GM12878 (cell line): ENCODE results near the gene SMARCE1. TPM values are rescaled to one million over a fixed set of nuclear protein-coding genes. Genes with fewer than 3 reads are reported as not detected.

Source experiments
- BHLHE40 ChIP-seq, 2 experiments: fragments of 450-650 bp in 1 of 2; IDR thresholded peaks; 2 replicates each; pipeline ENCODE4 v1.6.1; 2011 to 2017; ENCODE audit warnings: low read depth in 2 of 2, borderline replicate concordance in 1 of 2, improper control_type of control experiment in 1 of 2, low read length in 1 of 2, mild to moderate bottlenecking in 1 of 2
- CBFB ChIP-seq: IDR thresholded peaks from 2 replicates; pipeline ENCODE4 v1.6.1; 2016; ENCODE audit warnings: antibody characterized with exemption, low read depth
- CBX3 ChIP-seq: fragments of 200-600 bp; sonication (generic); IDR thresholded peaks from 2 replicates; pipeline ENCODE4 v1.6.1; 2016; ENCODE audit warnings: low read depth, borderline replicate concordance
- CBX5 ChIP-seq: sonication (generic); IDR thresholded peaks from 2 replicates; pipeline ENCODE4 v1.6.1; 2016; ENCODE audit warnings: low read depth, moderate library complexity, mild to moderate bottlenecking, inconsistent platforms
- CEBPB ChIP-seq, 2 experiments: fragments of 150-350 bp in 1 of 2; IDR thresholded peaks; 2 replicates each; pipeline ENCODE4 v1.6.1; 2012 to 2014; ENCODE audit warnings: low read depth in 2 of 2, low read length in 2 of 2, borderline replicate concordance in 1 of 2, inconsistent platforms in 1 of 2
- CREM ChIP-seq: IDR thresholded peaks from 2 replicates; pipeline ENCODE4 v1.6.1; 2014; ENCODE audit warnings: antibody characterized with exemption, low read depth
- CTCF ChIP-seq, 3 experiments: IDR thresholded peaks in 2 of 3; conservative IDR thresholded peaks in 1 of 3; 2 replicates each; pipeline ENCODE4 v1.5.1; 2011; ENCODE audit warnings: low read depth in 3 of 3, low read length in 3 of 3, mild to moderate bottlenecking in 3 of 3, control low read depth in 2 of 3, moderate library complexity in 2 of 3, inconsistent platforms in 1 of 3, mixed read lengths in 1 of 3; ENCODE audit not compliant: control insufficient read depth in 2 of 3, insufficient read depth in 1 of 3; ENCODE audit errors: extremely low read depth in 1 of 3
- EGR1 ChIP-seq, 2 experiments: IDR thresholded peaks; 1 replicate in 1 of 2; 2 replicates in 1 of 2; pipeline ENCODE4 v1.6.1; 2011 to 2012; ENCODE audit warnings: low read depth in 2 of 2, low read length in 2 of 2, borderline replicate concordance in 1 of 2, mild to moderate bottlenecking in 1 of 2, moderate library complexity in 1 of 2
- GABPA ChIP-seq: IDR thresholded peaks from 2 replicates; pipeline ENCODE4 v1.6.1; 2014; ENCODE audit warnings: antibody characterized with exemption, low read depth, mild to moderate bottlenecking, inconsistent platforms
- HDAC6 ChIP-seq: fragments of 200-600 bp; sonication (generic); IDR thresholded peaks from one replicate; pipeline ENCODE4 v1.8.0; 2017; ENCODE audit warnings: antibody characterized with exemption; ENCODE audit not compliant: unreplicated experiment
- IRF4 ChIP-seq: IDR thresholded peaks from 2 replicates; pipeline ENCODE4 v1.6.1; 2011; ENCODE audit warnings: low read depth, low read length
- KDM1A ChIP-seq: fragments of 200-600 bp; sonication (generic); IDR thresholded peaks from 2 replicates; pipeline ENCODE4 v1.6.1; 2016; ENCODE audit warnings: borderline replicate concordance
- MLLT1 ChIP-seq: fragments of 450-650 bp; IDR thresholded peaks from 2 replicates; pipeline ENCODE4 v1.6.1; 2016; ENCODE audit warnings: mild to moderate bottlenecking
- NBN ChIP-seq: fragments of 450-650 bp; IDR thresholded peaks from 2 replicates; pipeline ENCODE4 v1.6.1; 2016
- NKRF ChIP-seq: fragments of 450-650 bp; conservative IDR thresholded peaks from 2 replicates; pipeline ENCODE4 v1.6.1; 2017; ENCODE audit warnings: mild to moderate bottlenecking, moderate library complexity
- PAX5 ChIP-seq: IDR thresholded peaks from 2 replicates; pipeline ENCODE4 v1.6.1; 2011; ENCODE audit warnings: low read depth, low read length, borderline replicate concordance
- POU2F2 ChIP-seq: IDR thresholded peaks from 3 replicates; pipeline ENCODE4 v1.6.1; 2011; ENCODE audit warnings: low read depth, mild to moderate bottlenecking, low read length, borderline replicate concordance
- RAD51 ChIP-seq: fragments of 450-650 bp; IDR thresholded peaks from 2 replicates; pipeline ENCODE4 v1.6.1; 2016; ENCODE audit warnings: moderate library complexity, mild to moderate bottlenecking, inconsistent platforms
- RCOR1 ChIP-seq: conservative IDR thresholded peaks from 2 replicates; pipeline ENCODE4 v1.6.1; 2012; ENCODE audit warnings: low read depth, low read length, improper control_type of control experiment
- SIN3A ChIP-seq: IDR thresholded peaks from 2 replicates; pipeline ENCODE4 v1.6.1; 2012; ENCODE audit warnings: low read depth, low read length, improper control_type of control experiment
- SP1 ChIP-seq: IDR thresholded peaks from one replicate; pipeline ENCODE4 v1.6.1; 2011; ENCODE audit warnings: low read depth, low read length
- TCF7 ChIP-seq: IDR thresholded peaks from 2 replicates; pipeline ENCODE4 v1.6.1; 2014; ENCODE audit warnings: antibody characterized with exemption, borderline replicate concordance
- ZBTB11 ChIP-seq: fragments of 450-650 bp; formaldehyde crosslinking; IDR thresholded peaks from 2 replicates; pipeline ENCODE4 v1.5.0; 2022; ENCODE audit warnings: mild to moderate bottlenecking, missing genetic modification characterization
- polyA plus RNA-seq, 11 experiments: library from polyadenylated mRNA; depleted of rRNA in 4 of 11; unstranded in 6 of 11; stranded (reverse) in 5 of 11; fragments of >200 nt; fragmentation: Nextera tagmentation in 4 of 11; fragmentation: Illumina TruSeq in 1 of 11; extraction: Ambion mirVana in 4 of 11; extraction: Trizol in 1 of 11; gene quantifications; 1 replicate in 1 of 11; 2 replicates in 10 of 11; pipeline versions ENCODE4 v1.2.1 to v1.2.3, GENCODE V29; 2011 to 2016; ENCODE audit warnings: inconsistent platforms in 2 of 11, missing spikeins in 2 of 11, low read depth in 1 of 11
- total RNA-seq, 4 experiments: library from RNA; depleted of rRNA in 3 of 4; stranded (reverse); fragments of >200 nt in 3 of 4; fragmentation: Illumina TruSeq in 1 of 4; extraction: Trizol in 1 of 4; gene quantifications; 2 replicates each; pipeline versions ENCODE4 v1.2.1 to v1.2.3, GENCODE V29; 2013 to 2021

Gene SMARCE1
- total and polyA plus RNA-seq, 10 of the 15 experiments (the other 5 are each of a cell fraction or from before 2014, with no cell fraction given), result 87.9 to 191 (median 132) TPM

GRCh38 chr17:40582328-40582901 is 65.2 kb downstream of the SMARCE1 start (continued):
- TF ChIP-seq CEBPB (IDR thresholded peaks at IDR 0.05; ENCODE audit: borderline replicate concordance in 1 of 2, low read depth in 2 of 2, low read length in 2 of 2) (no peak), IRF4 (peak; percentile 93), RAD51 (no peak), SP1 (peak; percentile 25), SIN3A (no peak), KDM1A (no peak), RCOR1 (peak; percentile 73), CREM (peak; percentile 65), NBN (peak; percentile 91), EGR1 (IDR thresholded peaks at IDR 0.05; ENCODE audit: borderline replicate concordance in 1 of 2, low read depth in 2 of 2, low read length in 2 of 2) (no peak; a peak in 1 of 3 replicates), GABPA (0 out of 2 replicates have a peak, but pooled peaks have one; percentile 18), PAX5 (peak; percentile 95), POU2F2 (peak; percentile 86), CTCF (IDR thresholded peaks at IDR 0.05 in 2 of 3, conservative IDR thresholded peaks at IDR 0.05 in 1 of 3; ENCODE audit: control insufficient read depth in 2 of 3, extremely low read depth in 1 of 3, insufficient read depth in 1 of 3, low read depth in 3 of 3, low read length in 3 of 3) (no peak), ZBTB11 (CRISPR knock-in tag) (no peak), HDAC6 (no peak), CBX3 (no peak), BHLHE40 (IDR thresholded peaks at IDR 0.05; ENCODE audit: borderline replicate concordance in 1 of 2, low read depth in 2 of 2, low read length in 1 of 2) (peak; percentile 77 to 84; a peak in 3 of 4 replicates), CBFB (0 out of 2 replicates have a peak, but pooled peaks have one; percentile 44), TCF7 (no peak), NKRF (no peak), CBX5 (no peak), MLLT1 (peak; percentile 86)
